ENCODE measurements around the gene COQ7.
A peak's percentile ranks its signal among the peaks of the same experiment; 100 is the strongest.

Gene COQ7

GRCh38 chr16:19067349-19068236 is at the start of gene COQ7:
TSS of gene COQ7 (plus strand) at chr16:19067614. CDS start at chr16:19067665, 51 bp downstream.
- DNase-seq (ENCODE audit: low read depth in 3 of 3, low spot score in 1 of 3), result peak; percentile 91 to 96 (median 91)

DNA sequence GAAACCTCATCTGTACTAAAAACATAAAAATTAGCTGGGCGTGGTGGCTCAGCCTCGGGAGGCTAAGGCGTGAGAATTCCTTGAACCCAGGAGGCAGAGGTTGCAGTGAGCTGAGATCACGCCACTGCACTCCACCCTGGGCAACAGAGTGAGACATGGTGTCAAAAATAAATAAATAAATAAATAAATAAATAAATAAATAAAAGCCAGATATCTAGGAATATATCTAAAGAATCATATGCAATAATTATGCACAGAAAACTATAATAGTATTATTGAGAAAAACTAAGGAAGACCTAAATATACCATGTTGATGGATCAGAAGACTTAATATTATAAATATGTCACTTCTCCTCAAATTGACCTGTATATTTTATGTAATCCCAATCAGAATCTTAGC is 46.7 kb upstream of the COQ7 start:
- DNase-seq (ENCODE audit: low read depth in 3 of 3, low spot score in 1 of 3), result no peak

GRCh38 chr16:19021747-19022146 is 45.7 kb upstream of the COQ7 start:
- no peak for DNase-seq (ENCODE audit: low read depth in 3 of 3, low spot score in 1 of 3)

DNA sequence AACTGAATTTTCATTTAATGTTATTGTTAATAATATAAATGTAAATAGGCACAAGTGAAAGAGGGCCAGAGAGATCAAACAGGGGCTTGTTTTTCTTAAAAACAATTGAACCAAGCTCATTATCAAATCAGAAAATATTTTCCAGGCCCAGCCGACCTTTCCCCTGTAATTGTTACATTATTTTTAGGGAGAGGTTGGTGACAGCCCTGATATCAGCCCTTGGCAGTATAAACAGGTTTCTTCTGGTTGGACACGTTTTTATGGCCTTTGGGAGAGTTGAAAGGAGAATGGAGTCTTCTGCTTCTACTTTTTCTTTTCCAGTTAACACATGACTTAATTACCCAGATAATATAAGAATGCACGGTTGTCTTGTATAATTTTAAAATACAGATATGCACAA is 40.0 kb upstream of the COQ7 start:
- no peak for DNase-seq (ENCODE audit: low read depth in 3 of 3, low spot score in 1 of 3)

DNA sequence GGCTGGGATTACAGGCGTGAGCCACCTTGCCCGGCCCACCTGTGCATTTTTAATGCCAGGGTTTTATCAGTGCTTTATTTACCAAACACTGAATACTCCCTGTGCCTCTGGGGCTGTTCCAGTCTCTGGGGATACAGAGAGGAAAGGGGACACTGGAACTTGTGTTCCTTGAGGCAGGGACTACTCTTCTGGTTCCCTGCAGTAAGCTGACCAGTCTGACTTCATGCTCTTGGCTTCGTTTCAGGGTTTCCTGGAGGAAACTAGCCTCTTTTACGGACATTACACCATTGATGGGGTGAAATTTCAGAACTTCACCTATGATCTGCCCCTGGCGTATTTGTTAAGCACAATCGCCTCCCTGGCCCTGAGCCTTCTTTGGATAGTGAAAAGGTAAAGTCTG is 37.4 kb upstream of the COQ7 start:
- DNase-seq (ENCODE audit: low read depth in 3 of 3, low spot score in 1 of 3), result no peak

- DNase-seq (ENCODE audit: low read depth in 3 of 3, low spot score in 1 of 3), result no peak
Measured at GRCh38 chr16:19031738-19032137, 35.7 kb upstream of the COQ7 start.

GRCh38 chr16:19033761-19034160 is 33.7 kb upstream of the COQ7 start:
- DNase-seq (ENCODE audit: low read depth in 3 of 3, low spot score in 1 of 3), result no peak

GRCh38 chr16:19040400-19040799 is 27.0 kb upstream of the COQ7 start:
- no peak for DNase-seq (ENCODE audit: low read depth in 3 of 3, low spot score in 1 of 3)

DNA sequence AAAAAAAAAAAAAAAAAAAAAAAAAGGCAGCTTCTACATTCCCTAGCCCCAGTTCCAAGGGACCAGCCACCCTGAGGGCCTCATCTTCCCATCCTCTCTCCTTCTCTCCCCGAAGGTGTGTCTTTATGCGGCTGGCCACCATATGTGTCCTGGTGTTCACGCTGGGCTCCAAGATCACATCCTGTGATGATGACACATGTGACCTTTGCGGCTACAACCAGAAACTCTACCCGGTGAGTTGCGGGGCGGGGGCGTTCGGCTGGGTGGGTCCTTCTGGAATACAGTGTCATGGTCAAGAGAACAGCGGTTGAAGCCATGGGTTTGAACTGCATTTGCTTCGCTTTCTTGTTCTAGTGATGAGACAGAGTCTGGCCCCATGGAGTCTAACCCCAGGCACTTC is 22.6 kb upstream of the COQ7 start:
- DNase-seq (ENCODE audit: low read depth in 3 of 3, low spot score in 1 of 3), result no peak

GRCh38 chr16:19046062-19046461 is 21.4 kb upstream of the COQ7 start:
- no peak for DNase-seq (ENCODE audit: low read depth in 3 of 3, low spot score in 1 of 3)

- no peak for DNase-seq (ENCODE audit: low read depth in 3 of 3, low spot score in 1 of 3)
Measured at GRCh38 chr16:19062706-19063105, 4.7 kb upstream of the COQ7 start.

GRCh38 chr16:19066988-19067348 is 446 bp upstream of the COQ7 start:
- no peak for DNase-seq (ENCODE audit: low read depth in 3 of 3, low spot score in 1 of 3)

- peak in 1 of 3 donors; percentile 1 for DNase-seq (ENCODE audit: low read depth in 3 of 3, low spot score in 1 of 3)
Measured at GRCh38 chr16:19068237-19068815, 912 bp downstream of the COQ7 start.

GRCh38 chr16:19071811-19072777 is 4.7 kb downstream of the COQ7 start:
- peak in 2 of 3 donors; percentile 8 to 37 for DNase-seq (ENCODE audit: low read depth in 3 of 3, low spot score in 1 of 3)

GRCh38 chr16:19073344-19073743 is 5.9 kb downstream of the COQ7 start:
- DNase-seq (ENCODE audit: low read depth in 3 of 3, low spot score in 1 of 3), result no peak

GRCh38 chr16:19073863-19074262 is 6.4 kb downstream of the COQ7 start:
- no peak for DNase-seq (ENCODE audit: low read depth in 3 of 3, low spot score in 1 of 3)

DNA sequence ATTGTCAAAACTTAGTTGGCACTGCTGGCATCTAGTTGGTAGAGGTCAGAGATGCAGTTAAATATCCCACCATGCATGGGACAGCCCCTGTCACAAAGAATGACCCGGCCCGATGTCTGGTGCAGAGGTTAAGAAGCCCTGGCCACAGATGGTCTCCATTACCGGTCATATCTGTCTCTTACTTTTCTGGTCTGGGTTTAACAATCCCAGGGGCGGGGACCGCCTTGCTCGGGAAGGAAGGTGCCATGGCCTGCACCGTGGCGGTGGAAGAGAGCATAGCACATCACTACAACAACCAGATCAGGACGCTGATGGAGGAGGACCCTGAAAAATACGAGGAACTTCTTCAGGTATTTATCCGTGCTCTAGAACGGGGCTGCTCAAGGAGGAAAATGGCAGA is 8.1 kb downstream of the COQ7 start:
- no peak for DNase-seq (ENCODE audit: low read depth in 3 of 3, low spot score in 1 of 3)

DNA sequence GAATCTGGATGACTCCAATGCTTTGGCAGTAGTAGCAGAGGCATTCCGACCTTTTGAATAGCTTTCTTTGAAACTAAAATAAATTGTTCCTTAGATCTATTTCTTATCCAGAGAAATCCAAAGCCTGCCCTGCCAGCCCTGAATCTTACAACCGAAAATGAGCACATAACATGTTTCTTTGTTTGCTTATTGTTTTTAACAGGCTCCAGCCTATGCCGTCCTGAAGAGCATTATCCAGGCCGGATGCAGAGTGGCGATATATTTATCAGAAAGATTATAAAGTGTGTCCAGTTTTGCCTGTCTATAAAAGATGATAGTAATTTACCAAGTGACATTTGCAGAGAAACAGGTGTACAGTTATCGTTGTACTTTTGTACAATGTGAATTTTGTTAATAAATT is 10.5 kb downstream of the COQ7 start:
- DNase-seq (ENCODE audit: low read depth in 3 of 3, low spot score in 1 of 3), result no peak

- no peak for DNase-seq (ENCODE audit: low read depth in 3 of 3, low spot score in 1 of 3)
Measured at GRCh38 chr16:19083670-19084069, 16.3 kb downstream of the COQ7 start.

GRCh38 chr16:19084139-19084538 is 16.7 kb downstream of the COQ7 start:
- no peak for DNase-seq (ENCODE audit: low read depth in 3 of 3, low spot score in 1 of 3)

DNA sequence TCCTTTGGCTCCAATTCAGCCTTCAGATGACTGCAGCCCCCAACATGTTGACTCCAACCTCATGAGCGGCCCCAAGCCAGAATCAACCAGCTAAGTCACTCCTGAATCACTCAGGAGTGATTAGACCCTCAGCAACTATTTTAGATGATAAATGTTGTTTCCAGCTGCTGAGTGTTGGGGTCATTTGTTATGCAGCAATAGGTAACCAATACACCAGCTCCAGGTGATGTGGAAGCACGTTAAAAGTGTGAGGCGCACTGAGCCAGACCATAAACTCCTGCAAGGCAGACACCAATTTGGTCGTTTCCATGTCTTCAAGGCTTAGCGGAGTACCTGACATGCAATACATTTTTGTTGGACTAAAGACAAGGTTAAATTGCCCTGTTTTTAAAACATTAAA is 17.5 kb downstream of the COQ7 start:
- no peak for DNase-seq (ENCODE audit: low read depth in 3 of 3, low spot score in 1 of 3)
